ENCODE measurements around the gene ZNF766.
"Not testable (repeated sequence)": the region's sequence is repeated elsewhere in the genome, so short reads cannot be mapped to it uniquely, and the experiment has no call there.

Gene ZNF766

GRCh38 chr19:52277471-52277870 lies 8.1 kb downstream of the ZNF766 start:
- no peak for DNase-seq

GRCh38 chr19:52286256-52286655 lies 16.9 kb downstream of the ZNF766 start:
- no peak for DNase-seq

GRCh38 chr19:52291781-52292180 lies 22.4 kb downstream of the ZNF766 start:
- no peak for DNase-seq

GRCh38 chr19:52292946-52293345 lies 23.6 kb downstream of the ZNF766 start:
- DNase-seq, result not testable (repeated sequence)

GRCh38 chr19:52296400-52296772 lies 27.0 kb downstream of the ZNF766 start:
- no peak for DNase-seq

- DNase-seq, result peak; percentile 90
These were observed 27.6 kb downstream of the ZNF766 start, which contains the start of gene ZNF480 for GRCh38 chr19:52296773-52297600. ZNF480 (plus strand) TSS chr19:52297169; CDS start chr19:52300413, 3,244 bp downstream.

- no peak for DNase-seq
These were observed 28.4 kb downstream of the ZNF766 start for GRCh38 chr19:52297601-52298364.

GRCh38 chr19:52307275-52307674 lies 37.9 kb downstream of the ZNF766 start:
- DNase-seq, result no peak

GRCh38 chr19:52322429-52322828 lies 53.0 kb downstream of the ZNF766 start:
- DNase-seq, result no peak

- DNase-seq, result no peak
These were observed 62.4 kb downstream of the ZNF766 start for GRCh38 chr19:52331757-52332156.

GRCh38 chr19:52335768-52336116 lies 66.4 kb downstream of the ZNF766 start:
- DNase-seq, result no peak

- DNase-seq, result peak; percentile 61
These were observed 66.9 kb downstream of the ZNF766 start, which contains the start of gene ZNF610 for GRCh38 chr19:52336117-52336790. ZNF610 (plus strand) TSS chr19:52336243; CDS start chr19:52349173, 12,930 bp downstream.

- DNase-seq, result no peak
These were observed 67.5 kb downstream of the ZNF766 start for GRCh38 chr19:52336791-52337381.

- DNase-seq, result not testable (repeated sequence)
These were observed 69.6 kb downstream of the ZNF766 start for GRCh38 chr19:52339022-52339421.

GRCh38 chr19:52343548-52343947 lies 74.2 kb downstream of the ZNF766 start:
- DNase-seq, result peak; percentile 77

GRCh38 chr19:52345162-52345561 lies 75.8 kb downstream of the ZNF766 start:
- no peak for DNase-seq
